Loucy (cell line): Measurements from ENCODE around the gene EVA1B.

ENCODE experiments used
- EZH2phosphoT487 ChIP-seq: fragments of 200-600 bp; IDR thresholded peaks from 2 replicates; pipeline ENCODE4 v1.6.1; 2018; ENCODE audit warnings: antibody characterized with exemption, mild to moderate bottlenecking, moderate library complexity, borderline replicate concordance
- TF ChIP-seq, protein P1 (sequence below): fragments of 200-600 bp; sonication (generic); conservative IDR thresholded peaks from 2 replicates; pipeline ENCODE4 v1.5.1; 2014; ENCODE audit warnings: mild to moderate bottlenecking, antibody characterized with exemption, low read length

DNA sequence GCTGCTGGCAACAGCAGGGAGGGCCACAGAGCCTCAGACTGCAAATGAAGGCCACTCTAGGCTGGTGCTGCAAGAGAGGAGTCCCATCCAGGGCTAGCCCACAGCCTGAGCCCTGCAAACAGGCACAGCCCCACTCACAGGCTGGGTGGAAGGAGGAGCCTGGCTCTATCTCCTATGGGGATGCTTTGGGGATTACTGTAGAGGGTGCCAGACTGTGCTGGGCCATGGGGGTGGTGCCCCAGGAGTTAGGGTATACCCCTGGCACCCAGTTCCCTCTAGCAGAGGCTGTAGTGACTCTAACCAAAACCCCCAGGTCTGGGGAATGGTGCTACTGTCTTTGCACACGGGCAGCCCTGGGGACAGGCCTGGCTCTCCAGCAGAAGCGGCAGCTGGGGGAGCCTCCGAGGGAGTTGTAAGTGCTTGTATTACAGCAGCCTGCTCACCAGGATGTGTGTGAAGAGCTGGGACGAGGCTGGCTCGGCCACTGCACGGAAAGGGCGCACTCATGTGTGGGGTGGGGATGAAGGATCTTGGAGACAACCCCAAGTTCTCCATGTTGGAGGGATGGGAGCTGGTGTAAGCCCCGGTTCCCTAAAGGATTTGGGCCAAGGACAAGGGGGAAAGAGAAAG is 23.4 kb upstream of the EVA1B start:
- TF ChIP-seq, protein P1, sequence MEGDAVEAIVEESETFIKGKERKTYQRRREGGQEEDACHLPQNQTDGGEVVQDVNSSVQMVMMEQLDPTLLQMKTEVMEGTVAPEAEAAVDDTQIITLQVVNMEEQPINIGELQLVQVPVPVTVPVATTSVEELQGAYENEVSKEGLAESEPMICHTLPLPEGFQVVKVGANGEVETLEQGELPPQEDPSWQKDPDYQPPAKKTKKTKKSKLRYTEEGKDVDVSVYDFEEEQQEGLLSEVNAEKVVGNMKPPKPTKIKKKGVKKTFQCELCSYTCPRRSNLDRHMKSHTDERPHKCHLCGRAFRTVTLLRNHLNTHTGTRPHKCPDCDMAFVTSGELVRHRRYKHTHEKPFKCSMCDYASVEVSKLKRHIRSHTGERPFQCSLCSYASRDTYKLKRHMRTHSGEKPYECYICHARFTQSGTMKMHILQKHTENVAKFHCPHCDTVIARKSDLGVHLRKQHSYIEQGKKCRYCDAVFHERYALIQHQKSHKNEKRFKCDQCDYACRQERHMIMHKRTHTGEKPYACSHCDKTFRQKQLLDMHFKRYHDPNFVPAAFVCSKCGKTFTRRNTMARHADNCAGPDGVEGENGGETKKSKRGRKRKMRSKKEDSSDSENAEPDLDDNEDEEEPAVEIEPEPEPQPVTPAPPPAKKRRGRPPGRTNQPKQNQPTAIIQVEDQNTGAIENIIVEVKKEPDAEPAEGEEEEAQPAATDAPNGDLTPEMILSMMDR, result no peak
- no peak for TF ChIP-seq EZH2phosphoT487
